Astrocyte (in vitro differentiated cells and primary cell): ENCODE data around the gene ZNF878. TPM values are rescaled to one million over a fixed set of nuclear protein-coding genes. Genes with fewer than 3 reads are reported as not detected.

ENCODE experiments used
- DNase-seq: peaks from one replicate; pipeline ENCODE4 v3.0.0-alpha.2; 2010; ENCODE audit warnings: low read depth
- FAIRE-seq: peaks from 2 replicates; lab custom pipeline; 2011; peaks lifted over from hg19 to GRCh38; lab: Jason Lieb, UNC
- H2AFZ ChIP-seq: 2 replicates; pipeline ENCODE4 v1.6.0; 2012; ENCODE audit warnings: low read depth, low read length, inconsistent platforms
- H3K27ac ChIP-seq: 2 replicates; pipeline ENCODE4 v1.5.1; 2011; ENCODE audit warnings: low read depth, low read length, inconsistent platforms
- H3K27me3 ChIP-seq: 2 replicates; pipeline ENCODE4 v1.6.0; 2011; ENCODE audit warnings: low read length, inconsistent platforms; ENCODE audit not compliant: insufficient read depth
- H3K36me3 ChIP-seq: 2 replicates; pipeline ENCODE4 v1.5.1; 2011; ENCODE audit warnings: low read length, inconsistent platforms; ENCODE audit not compliant: insufficient read depth
- H3K4me1 ChIP-seq: 2 replicates; pipeline ENCODE4 v1.5.1; 2011; ENCODE audit warnings: low read length, inconsistent platforms; ENCODE audit not compliant: insufficient read depth
- H3K4me2 ChIP-seq: 2 replicates; pipeline ENCODE4 v1.6.0; 2012; ENCODE audit warnings: low read length, inconsistent platforms
- H3K4me3 ChIP-seq: 2 replicates; pipeline ENCODE4 v1.5.1; 2011; ENCODE audit warnings: low read depth, mild to moderate bottlenecking, low read length, inconsistent platforms; ENCODE audit not compliant: insufficient read depth
- H3K79me2 ChIP-seq: 2 replicates; pipeline ENCODE4 v1.6.0; 2012; ENCODE audit warnings: mild to moderate bottlenecking, low read length, inconsistent platforms; ENCODE audit not compliant: insufficient read depth
- H3K9ac ChIP-seq: 2 replicates; pipeline ENCODE4 v1.6.0; 2012; ENCODE audit warnings: mild to moderate bottlenecking, low read length, inconsistent platforms
- H3K9me3 ChIP-seq: 2 replicates; pipeline ENCODE4 v1.5.1; 2012; ENCODE audit warnings: low read depth, mild to moderate bottlenecking, low read length, inconsistent platforms; ENCODE audit not compliant: insufficient read depth
- H4K20me1 ChIP-seq: 2 replicates; pipeline ENCODE4 v1.6.0; 2012; ENCODE audit warnings: low read length, inconsistent platforms; ENCODE audit not compliant: insufficient read depth
- H3K27ac Mint-ChIP-seq: one replicate; pipeline ENCODE4 v1.8.0; 2021; ENCODE audit warnings: mild to moderate bottlenecking, mixed read lengths; ENCODE audit not compliant: unreplicated experiment
- H3K27me3 Mint-ChIP-seq: one replicate; pipeline ENCODE4 v1.8.0; 2021; ENCODE audit warnings: low read depth, mixed read lengths; ENCODE audit not compliant: unreplicated experiment
- H3K36me3 Mint-ChIP-seq: one replicate; pipeline ENCODE4 v1.8.0; 2021; ENCODE audit warnings: low read depth, mixed read lengths; ENCODE audit not compliant: unreplicated experiment
- H3K4me1 Mint-ChIP-seq: one replicate; pipeline ENCODE4 v1.8.0; 2021; ENCODE audit warnings: low read depth, mixed read lengths; ENCODE audit not compliant: unreplicated experiment
- H3K4me3 Mint-ChIP-seq: one replicate; pipeline ENCODE4 v1.8.0; 2021; ENCODE audit warnings: mild to moderate bottlenecking, moderate library complexity, mixed read lengths; ENCODE audit not compliant: unreplicated experiment
- H3K9me3 Mint-ChIP-seq: one replicate; pipeline ENCODE4 v1.8.0; 2021; ENCODE audit warnings: mild to moderate bottlenecking, mixed read lengths; ENCODE audit not compliant: unreplicated experiment
- CTCF ChIP-seq: IDR thresholded peaks from 2 replicates; pipeline ENCODE4 v1.5.1; 2011; ENCODE audit warnings: low read depth, mild to moderate bottlenecking, inconsistent platforms, low read length, moderate library complexity; ENCODE audit not compliant: insufficient read depth
- EZH2 ChIP-seq: IDR thresholded peaks from 2 replicates; pipeline ENCODE4 v1.6.1; 2012; ENCODE audit warnings: mild to moderate bottlenecking, low read length, inconsistent platforms; ENCODE audit not compliant: insufficient read depth
- total RNA-seq: library from RNA; stranded (reverse); gene quantifications from 2 replicates; pipeline ENCODE4 v1.2.1, GENCODE V29; 2021

ZNF878 gene
- total RNA-seq, 1 donor from 2014 or later, result not detected

DNA sequence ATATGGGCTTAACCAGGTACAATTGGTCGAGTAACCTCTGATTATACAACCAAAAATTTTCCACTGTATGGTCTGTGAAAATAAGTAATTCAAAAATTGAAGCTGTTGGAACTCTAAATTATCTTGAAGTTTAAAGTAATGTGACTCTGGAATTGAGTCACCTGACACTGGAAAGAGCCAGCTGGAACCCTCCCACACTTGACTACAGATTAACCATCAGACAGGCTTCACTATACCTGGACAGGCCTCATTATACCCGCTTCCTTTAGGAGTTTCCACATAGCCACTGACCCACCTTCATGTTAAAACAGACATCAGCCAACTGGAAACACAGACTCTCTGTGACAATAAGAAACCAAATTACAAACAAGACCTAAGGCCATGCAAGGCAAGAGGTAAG, 18.6 kb downstream of the ZNF878 start:
- Histone ChIP-seq H3K9me3 (no peaks in the 10 kb centered on the region), H2AFZ (no peak overlapping the region), H3K4me3 (peak overlapping the region; percentile 70), H3K4me2 (peak overlapping the region; percentile 93), H3K36me3 (no peaks in the 10 kb centered on the region), H3K27me3 (no peaks in the 10 kb centered on the region), H3K27ac (no peak overlapping the region), H3K4me1 (no peaks in the 10 kb centered on the region), H4K20me1 (no peaks in the 10 kb centered on the region), H3K79me2 (peaks cover 4% of the 10 kb centered on the region), H3K9ac (no peak overlapping the region)
- Mint-ChIP-seq H3K36me3 (no peaks in the 10 kb centered on the region), H3K4me1 (no peaks in the 10 kb centered on the region), H3K27me3 (no peaks in the 10 kb centered on the region), H3K4me3 (no peak overlapping the region), H3K9me3 (peaks cover 18% of the 10 kb centered on the region), H3K27ac (no peak overlapping the region)
- TF ChIP-seq CTCF (no peak), EZH2 (no peak)
- no peak for FAIRE-seq
- DNase-seq, result no peak

DNA sequence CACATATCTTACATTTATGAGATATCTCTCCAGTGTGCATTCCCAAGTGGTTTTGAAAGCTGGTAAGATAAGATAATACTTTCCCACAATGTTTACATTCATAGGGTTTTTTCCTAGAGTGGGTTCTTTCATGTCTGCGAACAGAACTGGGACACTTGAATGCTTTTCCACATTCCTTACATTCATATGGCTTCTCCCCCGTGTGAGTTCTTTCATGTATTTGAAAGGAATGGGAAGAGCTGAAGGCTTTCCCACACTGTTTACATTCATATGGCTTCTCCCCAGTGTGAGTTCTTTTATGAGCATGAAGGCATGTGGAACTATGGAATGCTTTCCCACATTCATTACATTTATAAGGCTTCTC, 37.0 kb downstream of the ZNF878 start:
- no peak for FAIRE-seq
- H3K9me3 Mint-ChIP-seq, result peaks cover 33% of the 10 kb centered on the region

More for the DNA sequence above, 37.0 kb downstream of the ZNF878 start:
- Histone ChIP-seq H3K36me3 (peaks cover 17% of the 10 kb centered on the region), H3K9me3 (peaks cover 64% of the 10 kb centered on the region), H4K20me1 (no peaks in the 10 kb centered on the region), H3K4me2 (no peak overlapping the region), H3K4me1 (no peaks in the 10 kb centered on the region), H3K9ac (no peak overlapping the region), H2AFZ (no peak overlapping the region), H3K27me3 (no peaks in the 10 kb centered on the region), H3K79me2 (no peaks in the 10 kb centered on the region), H3K27ac (no peak overlapping the region), H3K4me3 (no peak overlapping the region)
- Mint-ChIP-seq H3K4me3 (no peak overlapping the region), H3K4me1 (no peaks in the 10 kb centered on the region), H3K27me3 (no peaks in the 10 kb centered on the region), H3K27ac (no peak overlapping the region), H3K36me3 (no peaks in the 10 kb centered on the region)
- DNase-seq, result no peak
- TF ChIP-seq CTCF, result no peak
- no peak for TF ChIP-seq EZH2
